ENCODE data around the gene GMPPA. TPM values are rescaled to one million over a fixed set of nuclear protein-coding genes. Genes with fewer than 3 reads are reported as not detected.

The GMPPA gene
- total and polyA plus RNA-seq, 3 donors from 2014 or later, result 19.6 to 28.3 (median 24.6) TPM

DNA sequence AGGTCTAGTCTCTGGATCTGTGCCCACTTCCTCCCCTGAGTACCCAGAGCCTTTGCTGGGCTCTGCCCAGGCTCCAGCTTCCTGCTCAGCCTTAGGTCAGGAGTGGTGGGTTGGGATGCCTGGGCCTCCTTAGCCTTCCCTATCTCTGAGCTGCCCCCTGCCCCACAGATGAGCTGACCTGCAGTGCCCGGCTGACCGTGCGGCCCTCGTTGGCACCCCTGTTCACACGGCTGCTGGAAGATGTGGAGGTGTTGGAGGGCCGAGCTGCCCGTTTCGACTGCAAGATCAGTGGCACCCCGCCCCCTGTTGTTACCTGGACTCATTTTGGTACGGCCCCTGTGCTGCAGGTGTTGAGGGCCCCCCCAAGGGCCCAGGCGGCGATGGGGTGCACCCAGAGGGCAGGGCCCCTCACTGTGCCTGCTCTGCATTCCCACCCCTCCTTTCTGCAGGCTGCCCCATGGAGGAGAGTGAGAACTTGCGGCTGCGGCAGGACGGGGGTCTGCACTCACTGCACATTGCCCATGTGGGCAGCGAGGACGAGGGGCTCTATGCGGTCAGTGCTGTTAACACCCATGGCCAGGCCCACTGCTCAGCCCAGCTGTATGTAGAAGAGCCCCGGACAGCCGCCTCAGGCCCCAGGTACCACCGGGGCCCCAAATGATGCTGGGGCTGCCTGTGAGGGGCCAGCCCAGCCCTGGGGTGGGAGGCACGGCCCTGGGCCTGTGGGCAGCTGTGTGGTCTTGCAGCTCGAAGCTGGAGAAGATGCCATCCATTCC lies 30.1 kb upstream of the GMPPA start:
- H3K36me3 ChIP-seq (ENCODE audit: low read depth, missing control alignments), result no peaks in the 10 kb centered on the region

DNA sequence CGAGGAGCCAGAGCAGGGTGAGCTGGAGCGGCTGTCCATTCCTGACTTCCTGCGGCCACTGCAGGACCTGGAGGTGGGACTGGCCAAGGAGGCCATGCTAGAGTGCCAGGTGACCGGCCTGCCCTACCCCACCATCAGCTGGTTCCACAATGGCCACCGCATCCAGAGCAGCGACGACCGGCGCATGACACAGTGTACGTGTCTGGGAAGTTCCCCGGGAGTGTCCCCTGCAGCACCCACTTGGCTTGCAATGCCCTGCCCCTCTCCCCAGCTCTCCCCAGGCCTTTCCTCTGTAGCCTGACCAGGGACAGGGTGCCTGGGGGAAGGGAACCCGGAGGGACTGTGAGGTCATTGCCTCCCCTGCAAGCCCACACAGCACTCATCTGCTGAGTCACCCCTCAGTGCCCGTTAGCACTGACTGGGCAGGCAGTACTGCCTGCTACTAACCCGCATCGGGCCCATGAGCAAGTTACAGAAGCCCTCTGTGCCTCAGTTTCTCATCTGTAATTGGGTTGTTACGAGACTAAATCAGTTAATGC lies 29.4 kb upstream of the GMPPA start:
- H3K27me3 ChIP-seq, result no peaks in the 10 kb centered on the region
- H3K36me3 ChIP-seq (ENCODE audit: low read depth, missing control alignments), result no peaks in the 10 kb centered on the region
- peaks cover 13% of the 10 kb centered on the region for H3K4me1 ChIP-seq
- H3K4me3 ChIP-seq, result no peak overlapping the region
- DNase-seq, result no peak
- TF ChIP-seq, protein P1, sequence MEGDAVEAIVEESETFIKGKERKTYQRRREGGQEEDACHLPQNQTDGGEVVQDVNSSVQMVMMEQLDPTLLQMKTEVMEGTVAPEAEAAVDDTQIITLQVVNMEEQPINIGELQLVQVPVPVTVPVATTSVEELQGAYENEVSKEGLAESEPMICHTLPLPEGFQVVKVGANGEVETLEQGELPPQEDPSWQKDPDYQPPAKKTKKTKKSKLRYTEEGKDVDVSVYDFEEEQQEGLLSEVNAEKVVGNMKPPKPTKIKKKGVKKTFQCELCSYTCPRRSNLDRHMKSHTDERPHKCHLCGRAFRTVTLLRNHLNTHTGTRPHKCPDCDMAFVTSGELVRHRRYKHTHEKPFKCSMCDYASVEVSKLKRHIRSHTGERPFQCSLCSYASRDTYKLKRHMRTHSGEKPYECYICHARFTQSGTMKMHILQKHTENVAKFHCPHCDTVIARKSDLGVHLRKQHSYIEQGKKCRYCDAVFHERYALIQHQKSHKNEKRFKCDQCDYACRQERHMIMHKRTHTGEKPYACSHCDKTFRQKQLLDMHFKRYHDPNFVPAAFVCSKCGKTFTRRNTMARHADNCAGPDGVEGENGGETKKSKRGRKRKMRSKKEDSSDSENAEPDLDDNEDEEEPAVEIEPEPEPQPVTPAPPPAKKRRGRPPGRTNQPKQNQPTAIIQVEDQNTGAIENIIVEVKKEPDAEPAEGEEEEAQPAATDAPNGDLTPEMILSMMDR (IDR thresholded peaks at IDR 0.05), result no peak
- no peak for TF ChIP-seq POLR2A (IDR thresholded peaks at IDR 0.05)
- no peaks in the 10 kb centered on the region for H3K9me3 ChIP-seq
- 87 to 88% methylated on average over 14 to 15 of the region's 16 CpGs for WGBS, 2 donors
- intact Hi-C loops (cut with DNase I; ENCODE audit: low total_unique reads), result no loop called here
- H3K27ac ChIP-seq, result no peak overlapping the region

More for the DNA sequence above, 30.1 kb upstream of the GMPPA start:
- no peak overlapping the region for H3K27ac ChIP-seq
- no peak overlapping the region for H3K4me3 ChIP-seq
- TF ChIP-seq, protein P1 (IDR thresholded peaks at IDR 0.05), result no peak
- no peak for TF ChIP-seq POLR2A (IDR thresholded peaks at IDR 0.05)
- DNase-seq, result no peak
- 79 to 94% methylated on average over 2 to 23 of the region's 23 CpGs for WGBS, 2 donors
- intact Hi-C loops (cut with DNase I; ENCODE audit: low total_unique reads), result no loop called here
- peaks cover 13% of the 10 kb centered on the region for H3K4me1 ChIP-seq
- H3K9me3 ChIP-seq, result no peaks in the 10 kb centered on the region
- H3K27me3 ChIP-seq, result no peaks in the 10 kb centered on the region

DNA sequence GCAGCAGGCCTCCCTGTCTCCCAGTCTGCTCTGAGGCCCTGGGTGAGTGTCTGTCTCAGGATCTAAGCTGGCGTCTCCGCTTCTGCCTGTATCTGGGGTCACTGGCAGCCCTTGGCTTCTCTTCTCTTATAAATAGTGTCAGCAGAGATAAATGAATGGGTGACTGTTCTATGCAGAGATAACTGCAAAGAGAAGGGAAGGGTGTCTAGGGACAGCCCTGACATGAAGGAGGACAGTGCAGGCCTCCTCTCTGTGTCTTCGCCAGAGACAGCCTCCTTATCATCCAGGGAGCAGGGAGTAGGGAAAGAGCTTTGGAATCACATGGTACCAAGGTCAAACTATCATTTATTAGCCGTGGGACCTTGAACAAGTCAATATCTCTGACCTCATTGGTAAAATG lies 28.3 kb upstream of the GMPPA start:
- intact Hi-C loops (cut with DNase I; ENCODE audit: low total_unique reads), result loop anchor here (10.0 kb wide), 1 partner anchor 54 kb away; no protein-coding TSS in a partner anchor

DNA sequence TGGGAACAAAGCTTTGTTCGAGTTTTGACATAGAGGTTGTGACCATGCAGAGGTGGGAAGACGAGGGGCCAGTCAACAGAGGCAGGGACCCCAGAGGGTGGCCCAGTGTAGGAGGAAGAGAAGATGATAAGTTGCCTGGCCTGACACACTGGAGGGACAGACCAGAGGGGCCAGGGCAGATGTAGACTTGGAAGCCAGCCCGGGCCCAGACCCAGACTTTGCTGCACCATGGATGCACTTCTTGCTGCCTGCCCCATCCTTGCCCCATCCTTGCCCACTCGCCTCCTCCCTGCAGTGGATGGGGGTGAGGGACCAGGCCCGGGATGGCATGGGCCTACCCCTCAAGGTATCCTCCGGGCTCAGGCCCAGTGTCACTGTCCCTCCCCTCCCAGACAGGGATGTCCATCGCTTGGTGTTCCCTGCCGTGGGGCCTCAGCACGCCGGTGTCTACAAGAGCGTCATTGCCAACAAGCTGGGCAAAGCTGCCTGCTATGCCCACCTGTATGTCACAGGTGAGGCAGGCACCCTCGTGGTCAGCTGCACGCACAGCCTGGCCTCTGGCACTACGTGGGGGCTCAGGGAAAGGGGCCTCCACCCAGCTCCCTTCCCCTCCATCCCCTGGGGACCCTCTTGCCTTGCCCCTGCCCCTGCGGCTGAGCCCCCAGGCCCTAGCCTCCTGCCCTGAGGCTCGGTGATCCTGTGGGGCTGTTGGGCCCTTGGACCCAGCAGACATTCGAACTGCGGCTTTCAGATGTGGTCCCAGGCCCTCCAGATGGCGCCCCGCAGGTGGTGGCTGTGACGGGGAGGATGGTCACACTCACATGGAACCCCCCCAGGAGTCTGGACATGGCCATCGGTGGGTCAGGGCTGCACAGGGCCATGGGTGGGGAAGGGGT lies 27.0 kb upstream of the GMPPA start:
- intact Hi-C loops (cut with DNase I; ENCODE audit: low total_unique reads), result loop anchor here (10.0 kb wide), 1 partner anchor 53 kb away; no protein-coding TSS in a partner anchor
- TF ChIP-seq, protein P1 (IDR thresholded peaks at IDR 0.05), result no peak
- no peak for TF ChIP-seq POLR2A (IDR thresholded peaks at IDR 0.05)
- H3K27ac ChIP-seq, result no peak overlapping the region
- DNase-seq, result no peak
- no peaks in the 10 kb centered on the region for H3K27me3 ChIP-seq
- no peaks in the 10 kb centered on the region for H3K9me3 ChIP-seq
- H3K4me1 ChIP-seq, result peaks cover 20% of the 10 kb centered on the region
- no peaks in the 10 kb centered on the region for H3K36me3 ChIP-seq (ENCODE audit: low read depth, missing control alignments)
- WGBS, 2 donors, result 84 to 85% methylated on average over 7 to 21 of the region's 22 CpGs
- no peak overlapping the region for H3K4me3 ChIP-seq

More for the DNA sequence above, 28.3 kb upstream of the GMPPA start:
- DNase-seq, result no peak
- no peak for TF ChIP-seq POLR2A (IDR thresholded peaks at IDR 0.05)
- TF ChIP-seq, protein P1 (IDR thresholded peaks at IDR 0.05), result no peak
- Histone ChIP-seq H3K9me3 (no peaks in the 10 kb centered on the region), H3K27me3 (no peaks in the 10 kb centered on the region), H3K27ac (no peak overlapping the region), H3K4me3 (no peak overlapping the region), H3K36me3 (ENCODE audit: low read depth, missing control alignments) (no peaks in the 10 kb centered on the region), H3K4me1 (peaks cover 13% of the 10 kb centered on the region)
- 57 to 65% methylated on average over 4 of the region's 4 CpGs for WGBS, 2 donors
